AG09319 (cell line): ENCODE data around the gene STXBP2.

ENCODE experiments used
- DNase-seq: peaks from one replicate; pipeline ENCODE4 v3.0.0-alpha.2; 2010; ENCODE audit warnings: low read depth; ENCODE audit errors: extremely low read depth
- TF ChIP-seq, protein P1 (sequence below): IDR thresholded peaks from 2 replicates; pipeline ENCODE4 v1.5.1; 2011; ENCODE audit warnings: low read depth, mild to moderate bottlenecking, inconsistent platforms, low read length, moderate library complexity

The STXBP2 gene

DNA sequence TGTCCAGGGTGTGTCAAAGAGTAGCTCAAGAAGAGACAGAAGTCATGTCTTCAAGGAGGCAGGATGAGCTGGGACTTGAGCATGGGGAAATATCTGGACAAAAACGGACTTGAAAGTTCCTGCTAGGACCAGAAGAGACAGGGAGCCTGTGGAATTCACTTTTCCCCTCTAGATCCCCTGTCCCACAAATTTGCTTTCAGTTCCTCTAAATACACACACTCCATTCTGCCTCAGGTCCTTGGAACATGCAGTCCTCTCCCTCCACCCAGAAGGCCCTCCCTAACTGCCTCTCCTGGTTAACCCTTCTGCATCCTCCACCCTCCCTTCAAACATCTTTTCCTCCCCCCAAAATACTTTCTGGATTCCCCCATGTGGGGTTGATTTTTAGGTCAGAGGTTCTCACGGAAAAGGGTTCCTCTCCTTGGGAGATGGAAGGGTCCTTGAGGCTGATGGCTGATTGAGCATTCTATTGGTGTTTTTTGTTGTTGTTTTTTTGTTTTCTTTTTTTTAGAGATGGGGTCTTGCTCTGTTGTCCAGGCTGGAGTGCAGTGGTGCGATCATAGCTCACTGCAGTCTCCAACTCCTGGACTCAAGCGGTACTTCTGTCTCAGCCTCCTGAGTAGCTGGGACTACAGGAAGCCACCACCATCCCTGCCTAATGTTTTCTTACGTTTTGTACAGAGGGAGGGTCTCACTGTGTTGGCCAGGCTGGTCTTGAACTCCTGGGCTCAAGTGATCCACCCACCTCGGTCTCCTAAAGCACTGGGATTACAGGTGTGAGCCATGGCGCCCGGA lies 25.0 kb downstream of the STXBP2 start:
- TF ChIP-seq, protein P1, sequence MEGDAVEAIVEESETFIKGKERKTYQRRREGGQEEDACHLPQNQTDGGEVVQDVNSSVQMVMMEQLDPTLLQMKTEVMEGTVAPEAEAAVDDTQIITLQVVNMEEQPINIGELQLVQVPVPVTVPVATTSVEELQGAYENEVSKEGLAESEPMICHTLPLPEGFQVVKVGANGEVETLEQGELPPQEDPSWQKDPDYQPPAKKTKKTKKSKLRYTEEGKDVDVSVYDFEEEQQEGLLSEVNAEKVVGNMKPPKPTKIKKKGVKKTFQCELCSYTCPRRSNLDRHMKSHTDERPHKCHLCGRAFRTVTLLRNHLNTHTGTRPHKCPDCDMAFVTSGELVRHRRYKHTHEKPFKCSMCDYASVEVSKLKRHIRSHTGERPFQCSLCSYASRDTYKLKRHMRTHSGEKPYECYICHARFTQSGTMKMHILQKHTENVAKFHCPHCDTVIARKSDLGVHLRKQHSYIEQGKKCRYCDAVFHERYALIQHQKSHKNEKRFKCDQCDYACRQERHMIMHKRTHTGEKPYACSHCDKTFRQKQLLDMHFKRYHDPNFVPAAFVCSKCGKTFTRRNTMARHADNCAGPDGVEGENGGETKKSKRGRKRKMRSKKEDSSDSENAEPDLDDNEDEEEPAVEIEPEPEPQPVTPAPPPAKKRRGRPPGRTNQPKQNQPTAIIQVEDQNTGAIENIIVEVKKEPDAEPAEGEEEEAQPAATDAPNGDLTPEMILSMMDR: no peak
- no peak for DNase-seq

DNA sequence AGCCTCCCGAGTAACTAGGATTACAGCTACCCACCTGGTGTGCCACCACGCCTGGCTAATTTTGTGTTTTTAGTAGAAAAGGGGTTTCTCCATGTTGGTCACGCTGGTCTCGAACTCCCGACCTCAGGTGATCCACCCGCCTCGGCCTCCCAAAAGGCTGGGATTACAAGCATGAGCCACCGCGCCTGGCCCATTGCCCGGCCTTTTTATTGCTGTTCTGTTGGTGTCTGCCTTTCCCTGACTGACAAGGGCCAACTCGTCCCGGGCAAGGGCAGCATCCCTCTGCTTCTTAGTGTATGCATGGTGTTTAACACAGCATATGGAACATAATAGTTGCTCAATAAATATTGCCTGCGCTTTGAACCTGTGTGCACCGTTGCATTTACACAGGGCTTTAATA lies 25.7 kb downstream of the STXBP2 start:
- DNase-seq: no peak
- TF ChIP-seq, protein P1: no peak

DNA sequence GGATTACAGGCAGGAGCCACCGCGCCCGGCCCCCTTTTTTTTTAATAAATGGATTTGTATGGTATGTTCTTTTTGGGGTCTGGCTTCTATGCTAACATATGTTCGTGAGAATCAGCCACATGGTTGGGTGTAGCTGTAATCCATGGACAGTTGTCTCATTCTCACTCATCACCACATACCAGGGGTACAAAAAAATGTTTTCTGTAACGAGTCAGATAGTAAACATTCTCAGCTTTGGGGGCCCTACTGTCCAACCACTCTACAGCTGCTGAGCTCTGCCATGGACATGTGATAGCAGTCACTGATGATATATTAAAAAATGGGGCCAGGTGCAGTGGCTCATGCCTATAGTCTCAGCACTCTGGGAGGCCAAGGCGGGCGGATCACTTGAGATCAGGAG lies 26.8 kb downstream of the STXBP2 start:
- TF ChIP-seq, protein P1: no peak
- no peak for DNase-seq

DNA sequence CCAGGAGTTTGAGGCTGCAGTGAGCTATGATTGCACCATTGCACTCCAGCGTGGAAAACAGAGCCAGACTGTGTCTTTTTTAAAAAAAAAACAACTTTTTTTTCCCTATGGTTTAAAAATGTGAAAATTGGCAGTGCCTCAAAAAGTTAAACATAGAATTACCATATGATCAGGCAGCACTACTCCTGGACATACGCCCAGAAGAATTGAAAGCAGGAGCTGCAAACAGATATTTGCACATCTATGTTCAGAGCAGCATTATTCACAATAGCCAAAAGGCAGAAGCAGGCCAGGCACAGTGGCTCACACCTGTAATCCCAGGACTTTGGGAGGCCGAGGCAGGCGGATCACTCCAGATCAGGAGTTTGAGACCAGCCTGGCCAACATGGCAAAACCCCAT lies 28.2 kb downstream of the STXBP2 start:
- peak; percentile 39 for DNase-seq
- TF ChIP-seq, protein P1: no peak

DNA sequence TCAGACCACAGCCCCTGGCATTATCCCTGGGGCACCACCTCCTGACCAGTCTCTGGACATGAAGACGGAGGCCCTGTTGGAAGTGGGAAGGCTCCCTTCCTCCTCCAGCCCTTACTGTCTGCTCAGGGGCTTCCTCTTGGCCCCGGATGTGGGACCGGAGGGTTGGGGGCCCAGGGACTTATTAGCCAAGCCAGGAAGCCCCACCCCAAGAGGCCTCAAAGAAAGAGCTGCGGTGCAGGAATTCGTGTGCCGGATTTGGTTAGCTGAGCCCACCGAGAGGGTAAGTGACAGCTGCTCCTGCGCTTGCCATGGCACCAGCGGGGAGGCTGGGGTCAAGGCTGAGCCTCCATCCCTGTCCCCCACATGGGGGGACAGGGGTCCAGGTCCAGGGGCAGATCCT lies 31.9 kb downstream of the STXBP2 start, which contains the start of gene RETN:
Gene RETN (plus strand): TSS at position 208 of the 400 bp plus-strand sequence. CDS start 278 bp downstream, outside the sequence.
- TF ChIP-seq, protein P1: no peak
- DNase-seq: no peak

DNA sequence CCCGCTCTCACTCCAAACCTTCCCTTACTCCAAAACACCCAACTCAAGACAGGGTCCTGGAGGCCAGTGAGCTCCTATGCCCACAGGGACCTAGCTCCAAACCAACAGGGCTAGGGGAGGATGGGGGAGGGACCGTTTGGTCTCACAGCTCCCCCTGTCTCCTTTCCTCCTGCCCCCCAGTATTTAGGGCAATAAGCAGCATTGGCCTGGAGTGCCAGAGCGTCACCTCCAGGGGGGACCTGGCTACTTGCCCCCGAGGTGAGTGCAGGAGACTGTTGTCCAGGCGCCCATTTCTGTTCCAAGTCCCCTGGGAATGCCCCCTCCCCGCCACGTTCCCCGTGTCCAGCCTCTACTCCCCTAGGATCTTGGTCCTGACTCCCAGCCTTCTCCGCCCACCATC lies 32.7 kb downstream of the STXBP2 start:
- TF ChIP-seq, protein P1: no peak
- DNase-seq: no peak

DNA sequence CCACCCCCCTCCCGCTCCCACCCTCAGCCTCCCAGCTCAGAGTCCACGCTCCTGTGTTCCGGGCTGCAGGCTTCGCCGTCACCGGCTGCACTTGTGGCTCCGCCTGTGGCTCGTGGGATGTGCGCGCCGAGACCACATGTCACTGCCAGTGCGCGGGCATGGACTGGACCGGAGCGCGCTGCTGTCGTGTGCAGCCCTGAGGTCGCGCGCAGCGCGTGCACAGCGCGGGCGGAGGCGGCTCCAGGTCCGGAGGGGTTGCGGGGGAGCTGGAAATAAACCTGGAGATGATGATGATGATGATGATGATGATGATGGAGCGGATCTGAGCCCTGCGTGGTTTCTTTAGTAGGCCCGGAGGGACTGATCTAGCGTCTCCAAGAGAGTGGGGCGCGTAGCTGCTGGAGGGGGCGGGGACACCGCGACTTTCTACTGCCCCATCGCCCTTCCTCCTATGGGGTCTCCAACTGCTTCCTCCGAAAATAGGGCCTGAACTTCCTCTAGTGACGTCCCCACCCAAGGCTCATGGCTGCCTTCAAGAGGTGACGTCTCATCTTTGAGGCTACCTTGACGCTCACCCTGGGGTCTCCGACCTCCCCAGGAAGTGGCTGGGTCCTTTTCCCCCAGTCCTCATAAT lies 33.4 kb downstream of the STXBP2 start:
- DNase-seq: no peak
- TF ChIP-seq, protein P1: no peak
